Measurements from ENCODE around the gene PRDM16.

PRDM16 gene

DNA sequence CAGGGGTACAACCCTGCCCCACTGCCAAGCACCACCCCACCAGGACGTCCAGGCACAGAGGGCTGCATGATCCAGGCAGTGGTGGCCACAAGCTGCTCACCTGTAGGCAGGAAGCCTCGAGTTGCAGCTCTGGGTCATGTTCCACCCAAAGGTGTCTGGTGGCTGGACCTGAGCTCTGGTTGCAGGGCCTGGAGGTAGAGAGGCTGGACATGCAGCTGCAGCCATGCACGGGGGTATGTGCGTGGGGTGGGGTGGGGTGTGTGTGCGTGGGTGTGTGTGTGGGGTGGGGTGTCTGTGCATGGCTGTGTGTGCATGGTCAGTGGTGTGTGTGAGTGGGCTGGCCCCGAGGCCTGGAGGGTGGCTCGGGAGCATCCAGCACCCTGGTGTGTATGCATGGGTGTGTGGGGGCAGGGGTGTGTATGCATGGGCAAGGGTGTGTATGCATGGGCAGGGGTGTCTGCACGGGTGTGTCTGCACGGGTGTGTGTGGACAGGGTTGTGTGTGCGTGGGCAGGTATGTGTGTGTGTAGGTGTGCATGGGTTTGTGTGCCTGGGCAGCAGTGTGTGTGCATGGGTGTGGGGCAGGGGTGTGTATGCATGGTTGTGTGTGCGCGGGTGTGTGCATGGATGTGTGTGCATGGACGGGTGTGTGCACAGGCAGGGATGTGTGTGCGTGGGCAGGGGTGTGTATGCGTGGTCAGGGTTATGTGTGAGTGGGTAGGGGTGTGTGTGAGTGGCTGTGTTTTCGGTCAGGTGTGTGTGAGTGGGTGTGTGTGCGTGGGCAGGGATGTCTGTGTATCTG, 401.0 kb downstream of the PRDM16 start:
- H2AFZ ChIP-seq (ENCODE audit: low read length), result no peak overlapping the region
- peaks cover 22 to 24% of the 10 kb centered on the region in 2 donors for H3K4me1 ChIP-seq (ENCODE audit: control insufficient read depth in 2 of 2, insufficient read depth in 1 of 2, low read depth in 1 of 2, low read length in 2 of 2)
- no peak for DNase-seq (ENCODE audit: low spot score)
- peak overlapping the region; percentile 98 for H4K8ac ChIP-seq (ENCODE audit: low read depth, low read length)
- peak overlapping the region; percentile 100 for H2BK15ac ChIP-seq (ENCODE audit: low read length)
- peaks cover 0 to 8% of the 10 kb centered on the region in 2 donors for H3K9me3 ChIP-seq (replicated peaks in 1 of 2; ENCODE audit: control insufficient read depth in 2 of 2, insufficient read depth in 1 of 2, low read depth in 1 of 2, low read length in 2 of 2)
- H2AK5ac ChIP-seq (ENCODE audit: low read depth, low read length), result peak overlapping the region; percentile 100
- H3K4ac ChIP-seq (ENCODE audit: low read length), result peak overlapping the region; percentile 99
- peak overlapping the region in 1 of 2 donors; percentile 65 for H3K4me3 ChIP-seq (ENCODE audit: low read length in 2 of 2)
- peak overlapping the region; percentile 100 for H4K91ac ChIP-seq (ENCODE audit: low read depth, low read length, poor library complexity)
- H3K27me3 ChIP-seq (ENCODE audit: control insufficient read depth in 3 of 3, insufficient read depth in 3 of 3, low read depth in 1 of 3, low read length in 3 of 3), result peaks cover 0 to 3% (median 0%) of the 10 kb centered on the region in 3 experiments
- peaks cover 6% of the 10 kb centered on the region for H3K79me1 ChIP-seq (ENCODE audit: low read depth, low read length)
- peak overlapping the region; percentile 95 for H2BK5ac ChIP-seq (ENCODE audit: low read length)
- peak overlapping the region; percentile 100 for H2BK12ac ChIP-seq (ENCODE audit: low read length)
- H3K23ac ChIP-seq (ENCODE audit: low read depth, low read length, poor library complexity), result peak overlapping the region; percentile 95
- peak overlapping the region; percentile 81 for H3K9ac ChIP-seq (ENCODE audit: low read depth, low read length, poor library complexity)
- H3K14ac ChIP-seq (ENCODE audit: low read length), result peak overlapping the region; percentile 99
- peak overlapping the region; percentile 99 for H3K18ac ChIP-seq (ENCODE audit: low read length)
- no peak overlapping the region for H3K4me2 ChIP-seq (ENCODE audit: insufficient read depth, low read length, poor library complexity, severe bottlenecking)
- peak overlapping the region; percentile 98 for H2BK120ac ChIP-seq (ENCODE audit: low read depth, low read length)
- H3K36me3 ChIP-seq (replicated peaks in 1 of 2; ENCODE audit: control insufficient read depth in 2 of 2, insufficient read depth in 2 of 2, low read length in 2 of 2), result peaks cover 0 to 4% of the 10 kb centered on the region in 2 donors
- no peak overlapping the region for H3K27ac ChIP-seq (replicated peaks; ENCODE audit: low read length)
- no CpG with 5 or more reads among the region's 17 CpGs for WGBS, 2 donors (ENCODE audit: extremely low coverage in 2 of 2, insufficient read length in 2 of 2, insufficient replicate concordance in 1 of 2)

DNA sequence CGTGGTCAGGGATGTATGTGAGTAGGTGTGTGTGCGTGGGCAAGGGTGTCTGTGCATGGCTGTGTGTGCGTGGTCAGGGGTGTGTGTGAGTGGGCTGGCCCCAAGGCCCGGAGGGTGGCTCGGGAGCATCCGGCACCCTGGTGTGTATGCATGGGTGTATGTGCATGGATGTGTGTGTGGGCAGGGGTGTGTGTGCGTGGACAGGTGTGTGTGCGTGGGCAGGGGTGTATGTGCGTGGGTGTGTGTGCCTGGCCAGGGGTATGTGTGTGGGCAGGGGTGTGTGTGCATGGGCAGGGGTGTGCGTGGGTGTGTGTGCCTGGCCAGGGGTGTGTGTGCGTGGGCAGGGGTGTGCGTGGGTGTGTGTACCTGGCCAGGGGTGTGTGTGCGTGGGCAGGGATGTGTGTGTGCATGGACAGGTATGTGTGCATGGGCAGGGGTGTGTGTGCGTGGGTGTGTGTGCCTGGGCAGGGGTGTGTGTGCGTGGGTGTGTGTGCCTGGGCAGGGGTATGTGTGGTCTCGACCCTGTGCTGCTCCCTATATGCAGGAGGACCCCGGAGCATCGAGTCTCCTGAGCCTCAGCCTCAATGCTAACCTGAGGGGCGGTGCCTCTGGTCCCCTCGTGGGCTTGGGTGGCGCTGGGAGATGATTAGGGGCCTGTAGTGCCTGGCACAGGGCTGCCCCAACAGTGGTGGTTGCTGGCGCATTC, 401.8 kb downstream of the PRDM16 start:
- H2AK5ac ChIP-seq (ENCODE audit: low read depth, low read length), result peak overlapping the region; percentile 100
- peak overlapping the region; percentile 95 for H2BK5ac ChIP-seq (ENCODE audit: low read length)
- H3K4ac ChIP-seq (ENCODE audit: low read length), result peak overlapping the region; percentile 99
- peaks cover 0 to 3% (median 0%) of the 10 kb centered on the region in 3 experiments for H3K27me3 ChIP-seq (ENCODE audit: control insufficient read depth in 3 of 3, insufficient read depth in 3 of 3, low read depth in 1 of 3, low read length in 3 of 3)
- peak overlapping the region; percentile 68 for H3K27ac ChIP-seq (replicated peaks; ENCODE audit: low read length)
- peaks cover 0 to 8% of the 10 kb centered on the region in 2 donors for H3K9me3 ChIP-seq (replicated peaks in 1 of 2; ENCODE audit: control insufficient read depth in 2 of 2, insufficient read depth in 1 of 2, low read depth in 1 of 2, low read length in 2 of 2)
- DNase-seq (ENCODE audit: low spot score), result no peak
- peak overlapping the region; percentile 81 for H3K9ac ChIP-seq (ENCODE audit: low read depth, low read length, poor library complexity)
- H3K36me3 ChIP-seq (replicated peaks in 1 of 2; ENCODE audit: control insufficient read depth in 2 of 2, insufficient read depth in 2 of 2, low read length in 2 of 2), result peaks cover 0 to 4% of the 10 kb centered on the region in 2 donors
- no peak overlapping the region for H3K4me2 ChIP-seq (ENCODE audit: insufficient read depth, low read length, poor library complexity, severe bottlenecking)
- peak overlapping the region; percentile 98 for H4K8ac ChIP-seq (ENCODE audit: low read depth, low read length)
- WGBS, 2 donors (ENCODE audit: extremely low coverage in 2 of 2, insufficient read length in 2 of 2, insufficient replicate concordance in 1 of 2), result no CpG with 5 or more reads among the region's 22 CpGs
- H4K91ac ChIP-seq (ENCODE audit: low read depth, low read length, poor library complexity), result peak overlapping the region; percentile 100
- peaks cover 6% of the 10 kb centered on the region for H3K79me1 ChIP-seq (ENCODE audit: low read depth, low read length)
- H3K23ac ChIP-seq (ENCODE audit: low read depth, low read length, poor library complexity), result peak overlapping the region; percentile 95
- peak overlapping the region; percentile 98 for H2BK120ac ChIP-seq (ENCODE audit: low read depth, low read length)
- peak overlapping the region in 1 of 2 donors; percentile 65 for H3K4me3 ChIP-seq (ENCODE audit: low read length in 2 of 2)
- H3K4me1 ChIP-seq (ENCODE audit: control insufficient read depth in 2 of 2, insufficient read depth in 1 of 2, low read depth in 1 of 2, low read length in 2 of 2), result peaks cover 20 to 22% of the 10 kb centered on the region in 2 donors
- H3K14ac ChIP-seq (ENCODE audit: low read length), result peak overlapping the region; percentile 99
- peak overlapping the region; percentile 83 for H2AFZ ChIP-seq (ENCODE audit: low read length)
- peak overlapping the region; percentile 99 for H3K18ac ChIP-seq (ENCODE audit: low read length)
- H2BK15ac ChIP-seq (ENCODE audit: low read length), result peak overlapping the region; percentile 100
- peak overlapping the region; percentile 100 for H2BK12ac ChIP-seq (ENCODE audit: low read length)

DNA sequence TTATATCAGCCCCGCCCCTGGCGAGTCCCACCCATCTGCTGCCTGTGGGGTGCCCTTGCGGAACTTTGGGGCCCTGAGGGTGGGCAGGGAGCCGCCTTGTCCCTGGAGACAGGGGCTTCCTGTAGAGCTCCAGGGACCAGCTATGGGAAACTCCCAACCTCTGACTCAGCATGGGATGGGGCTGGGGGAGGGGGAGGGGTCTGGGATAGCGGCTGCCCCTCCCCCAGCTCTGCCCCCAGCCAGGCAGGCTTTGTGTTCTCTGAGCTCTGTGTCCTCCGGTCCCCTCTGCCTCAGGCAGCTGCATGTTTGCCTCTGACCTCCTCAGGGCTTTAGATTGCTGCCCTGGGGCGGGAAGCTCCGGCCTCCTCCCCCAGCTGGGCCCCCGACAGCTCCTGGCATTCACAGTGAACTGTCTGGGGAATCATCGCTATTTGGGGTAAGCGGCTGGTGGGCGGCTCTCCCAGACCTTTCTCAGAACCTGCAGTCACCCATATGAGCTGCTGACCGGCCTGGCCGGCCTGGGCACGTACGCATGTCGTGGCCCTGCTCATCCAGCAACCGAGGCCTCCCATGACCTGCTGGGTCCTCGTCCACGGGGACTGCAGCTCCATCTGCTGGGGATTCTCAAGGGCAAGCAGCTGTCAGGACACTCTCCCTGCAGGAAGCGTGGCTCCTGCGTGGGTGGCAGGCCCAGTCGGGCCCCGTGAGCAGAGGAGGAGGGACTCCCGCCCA, 402.5 kb downstream of the PRDM16 start:
- H3K36me3 ChIP-seq (replicated peaks in 1 of 2; ENCODE audit: control insufficient read depth in 2 of 2, insufficient read depth in 2 of 2, low read length in 2 of 2), result peaks cover 0 to 4% of the 10 kb centered on the region in 2 donors
- WGBS, 2 donors (ENCODE audit: extremely low coverage in 2 of 2, insufficient read length in 2 of 2, insufficient replicate concordance in 1 of 2), result no CpG with 5 or more reads among the region's 25 CpGs
- peaks cover 0 to 3% (median 0%) of the 10 kb centered on the region in 3 experiments for H3K27me3 ChIP-seq (ENCODE audit: control insufficient read depth in 3 of 3, insufficient read depth in 3 of 3, low read depth in 1 of 3, low read length in 3 of 3)
- peak overlapping the region; percentile 95 for H3K23ac ChIP-seq (ENCODE audit: low read depth, low read length, poor library complexity)
- peak overlapping the region in 1 of 2 donors; percentile 3 for H3K4me3 ChIP-seq (ENCODE audit: low read length in 2 of 2)
- peak overlapping the region; percentile 85 for H3K27ac ChIP-seq (replicated peaks; ENCODE audit: low read length)
- H2BK15ac ChIP-seq (ENCODE audit: low read length), result peak overlapping the region; percentile 100
- peak overlapping the region; percentile 99 for H3K14ac ChIP-seq (ENCODE audit: low read length)
- H2AK5ac ChIP-seq (ENCODE audit: low read depth, low read length), result peak overlapping the region; percentile 100
- H4K8ac ChIP-seq (ENCODE audit: low read depth, low read length), result peak overlapping the region; percentile 98
- peaks cover 0 to 8% of the 10 kb centered on the region in 2 donors for H3K9me3 ChIP-seq (replicated peaks in 1 of 2; ENCODE audit: control insufficient read depth in 2 of 2, insufficient read depth in 1 of 2, low read depth in 1 of 2, low read length in 2 of 2)
- H3K4me1 ChIP-seq (ENCODE audit: control insufficient read depth in 2 of 2, insufficient read depth in 1 of 2, low read depth in 1 of 2, low read length in 2 of 2), result peaks cover 18 to 22% of the 10 kb centered on the region in 2 donors
- H3K4ac ChIP-seq (ENCODE audit: low read length), result peak overlapping the region; percentile 99
- H2BK120ac ChIP-seq (ENCODE audit: low read depth, low read length), result peak overlapping the region; percentile 98
- H2BK5ac ChIP-seq (ENCODE audit: low read length), result peak overlapping the region; percentile 95
- no peak overlapping the region for H4K91ac ChIP-seq (ENCODE audit: low read depth, low read length, poor library complexity)
- peak overlapping the region; percentile 86 for H3K9ac ChIP-seq (ENCODE audit: low read depth, low read length, poor library complexity)
- H2AFZ ChIP-seq (ENCODE audit: low read length), result peak overlapping the region; percentile 83
- peaks cover 6% of the 10 kb centered on the region for H3K79me1 ChIP-seq (ENCODE audit: low read depth, low read length)
- peak overlapping the region; percentile 98 for H2BK12ac ChIP-seq (ENCODE audit: low read length)
- H3K18ac ChIP-seq (ENCODE audit: low read length), result peak overlapping the region; percentile 99
- DNase-seq (ENCODE audit: low spot score), result peak; percentile 68
- peak overlapping the region; percentile 37 for H3K4me2 ChIP-seq (ENCODE audit: insufficient read depth, low read length, poor library complexity, severe bottlenecking)

All from neuronal stem cell (in vitro differentiated cells).